Astrocyte (in vitro differentiated cells and primary cell): ENCODE results near the gene F5. TPM values are rescaled to one million over a fixed set of nuclear protein-coding genes. Genes with fewer than 3 reads are reported as not detected.

Source experiments
- DNase-seq: peaks from one replicate; pipeline ENCODE4 v3.0.0-alpha.2; 2010; ENCODE audit warnings: low read depth
- FAIRE-seq: peaks from 2 replicates; lab custom pipeline; 2011; peaks lifted over from hg19 to GRCh38; lab: Jason Lieb, UNC
- H2AFZ ChIP-seq: 2 replicates; pipeline ENCODE4 v1.6.0; 2012; ENCODE audit warnings: low read depth, low read length, inconsistent platforms
- H3K27ac ChIP-seq: 2 replicates; pipeline ENCODE4 v1.5.1; 2011; ENCODE audit warnings: low read depth, low read length, inconsistent platforms
- H3K27me3 ChIP-seq: 2 replicates; pipeline ENCODE4 v1.6.0; 2011; ENCODE audit warnings: low read length, inconsistent platforms; ENCODE audit not compliant: insufficient read depth
- H3K36me3 ChIP-seq: 2 replicates; pipeline ENCODE4 v1.5.1; 2011; ENCODE audit warnings: low read length, inconsistent platforms; ENCODE audit not compliant: insufficient read depth
- H3K4me1 ChIP-seq: 2 replicates; pipeline ENCODE4 v1.5.1; 2011; ENCODE audit warnings: low read length, inconsistent platforms; ENCODE audit not compliant: insufficient read depth
- H3K4me2 ChIP-seq: 2 replicates; pipeline ENCODE4 v1.6.0; 2012; ENCODE audit warnings: low read length, inconsistent platforms
- H3K4me3 ChIP-seq: 2 replicates; pipeline ENCODE4 v1.5.1; 2011; ENCODE audit warnings: low read depth, mild to moderate bottlenecking, low read length, inconsistent platforms; ENCODE audit not compliant: insufficient read depth
- H3K79me2 ChIP-seq: 2 replicates; pipeline ENCODE4 v1.6.0; 2012; ENCODE audit warnings: mild to moderate bottlenecking, low read length, inconsistent platforms; ENCODE audit not compliant: insufficient read depth
- H3K9ac ChIP-seq: 2 replicates; pipeline ENCODE4 v1.6.0; 2012; ENCODE audit warnings: mild to moderate bottlenecking, low read length, inconsistent platforms
- H3K9me3 ChIP-seq: 2 replicates; pipeline ENCODE4 v1.5.1; 2012; ENCODE audit warnings: low read depth, mild to moderate bottlenecking, low read length, inconsistent platforms; ENCODE audit not compliant: insufficient read depth
- H4K20me1 ChIP-seq: 2 replicates; pipeline ENCODE4 v1.6.0; 2012; ENCODE audit warnings: low read length, inconsistent platforms; ENCODE audit not compliant: insufficient read depth
- H3K27ac Mint-ChIP-seq: one replicate; pipeline ENCODE4 v1.8.0; 2021; ENCODE audit warnings: mild to moderate bottlenecking, mixed read lengths; ENCODE audit not compliant: unreplicated experiment
- H3K27me3 Mint-ChIP-seq: one replicate; pipeline ENCODE4 v1.8.0; 2021; ENCODE audit warnings: low read depth, mixed read lengths; ENCODE audit not compliant: unreplicated experiment
- H3K36me3 Mint-ChIP-seq: one replicate; pipeline ENCODE4 v1.8.0; 2021; ENCODE audit warnings: low read depth, mixed read lengths; ENCODE audit not compliant: unreplicated experiment
- H3K4me1 Mint-ChIP-seq: one replicate; pipeline ENCODE4 v1.8.0; 2021; ENCODE audit warnings: low read depth, mixed read lengths; ENCODE audit not compliant: unreplicated experiment
- H3K4me3 Mint-ChIP-seq: one replicate; pipeline ENCODE4 v1.8.0; 2021; ENCODE audit warnings: mild to moderate bottlenecking, moderate library complexity, mixed read lengths; ENCODE audit not compliant: unreplicated experiment
- H3K9me3 Mint-ChIP-seq: one replicate; pipeline ENCODE4 v1.8.0; 2021; ENCODE audit warnings: mild to moderate bottlenecking, mixed read lengths; ENCODE audit not compliant: unreplicated experiment
- CTCF ChIP-seq: IDR thresholded peaks from 2 replicates; pipeline ENCODE4 v1.5.1; 2011; ENCODE audit warnings: low read depth, mild to moderate bottlenecking, inconsistent platforms, low read length, moderate library complexity; ENCODE audit not compliant: insufficient read depth
- EZH2 ChIP-seq: IDR thresholded peaks from 2 replicates; pipeline ENCODE4 v1.6.1; 2012; ENCODE audit warnings: mild to moderate bottlenecking, low read length, inconsistent platforms; ENCODE audit not compliant: insufficient read depth
- total RNA-seq: library from RNA; stranded (reverse); gene quantifications from 2 replicates; pipeline ENCODE4 v1.2.1, GENCODE V29; 2021

Gene F5
- total RNA-seq, 1 donor from 2014 or later, result 0.18 TPM

DNA sequence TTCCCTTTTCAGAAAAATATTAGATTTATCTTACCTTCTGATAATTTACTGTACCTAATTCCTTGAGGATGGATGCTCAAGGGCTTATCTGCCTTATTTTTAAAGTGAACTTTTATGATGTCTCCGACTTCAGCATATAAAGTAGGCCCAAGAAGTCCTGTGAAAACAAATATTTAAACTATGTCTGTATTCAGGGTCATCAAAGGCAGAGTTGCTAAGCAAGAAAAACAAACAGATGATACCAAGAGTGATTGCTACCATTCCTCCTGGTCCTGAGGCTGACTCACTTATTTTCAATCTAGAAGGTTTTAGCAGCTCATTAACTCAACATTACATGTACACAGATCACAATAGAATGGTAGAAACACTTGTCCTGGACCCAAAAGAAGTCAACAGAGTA, 14.1 kb downstream of the F5 start:
- DNase-seq (peak; percentile 2), FAIRE-seq (no peak)
- Mint-ChIP-seq H3K9me3 (peaks cover 3% of the 10 kb centered on the region), H3K36me3 (no peaks in the 10 kb centered on the region), H3K4me3 (no peak overlapping the region), H3K27ac (no peak overlapping the region), H3K4me1 (peaks cover 3% of the 10 kb centered on the region), H3K27me3 (peaks cover 5% of the 10 kb centered on the region)
- H3K27me3 ChIP-seq, result peaks cover 5% of the 10 kb centered on the region
- H2AFZ ChIP-seq, result no peak overlapping the region
- H3K79me2 ChIP-seq, result no peaks in the 10 kb centered on the region
- no peaks in the 10 kb centered on the region for H3K4me1 ChIP-seq
- no peak overlapping the region for H3K27ac ChIP-seq
- no peaks in the 10 kb centered on the region for H3K36me3 ChIP-seq
- no peak overlapping the region for H3K4me2 ChIP-seq
- no peak overlapping the region for H3K4me3 ChIP-seq
- H4K20me1 ChIP-seq, result no peaks in the 10 kb centered on the region
- no peak overlapping the region for H3K9ac ChIP-seq
- TF ChIP-seq EZH2 (no peak), CTCF (no peak)
- no peaks in the 10 kb centered on the region for H3K9me3 ChIP-seq

- Histone ChIP-seq H3K79me2 (no peaks in the 10 kb centered on the region), H4K20me1 (no peaks in the 10 kb centered on the region), H3K4me1 (no peaks in the 10 kb centered on the region), H3K9ac (no peak overlapping the region), H3K27me3 (peaks cover 5% of the 10 kb centered on the region), H3K4me2 (no peak overlapping the region), H2AFZ (no peak overlapping the region), H3K27ac (no peak overlapping the region), H3K4me3 (no peak overlapping the region), H3K9me3 (no peaks in the 10 kb centered on the region), H3K36me3 (no peaks in the 10 kb centered on the region)
- no peak for DNase-seq
- no peak for FAIRE-seq
- no peak overlapping the region for H3K27ac Mint-ChIP-seq
- H3K36me3 Mint-ChIP-seq, result no peaks in the 10 kb centered on the region
- no peak overlapping the region for H3K4me3 Mint-ChIP-seq
- H3K4me1 Mint-ChIP-seq, result peaks cover 3% of the 10 kb centered on the region
- H3K27me3 Mint-ChIP-seq, result peaks cover 5% of the 10 kb centered on the region
- peaks cover 3% of the 10 kb centered on the region for H3K9me3 Mint-ChIP-seq
- TF ChIP-seq EZH2 (no peak), CTCF (no peak)
Observed at GRCh38 chr1:169571450-169571849, 14.8 kb downstream of the F5 start.

DNA sequence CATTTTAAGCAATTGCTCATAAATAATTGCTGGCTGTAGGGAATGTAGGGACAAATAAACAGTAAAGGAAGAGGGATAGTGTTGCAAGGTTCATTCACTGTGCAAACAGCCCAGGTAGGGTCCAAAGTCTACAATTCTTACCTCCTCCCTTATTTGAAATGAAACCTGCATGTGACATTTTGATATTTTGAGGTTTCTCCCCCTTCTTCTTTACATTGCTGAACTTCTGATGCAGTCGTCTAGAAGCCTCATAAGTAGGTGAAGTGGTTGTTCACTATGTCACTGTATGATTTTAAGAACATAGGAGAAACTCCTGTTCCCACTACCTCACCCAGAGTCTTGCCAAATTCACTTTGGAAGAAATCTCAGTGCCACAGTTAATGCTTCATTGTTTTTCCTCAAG, 16.1 kb downstream of the F5 start:
- no peaks in the 10 kb centered on the region for H3K79me2 ChIP-seq
- Mint-ChIP-seq H3K27me3 (peaks cover under 1% of the 10 kb centered on the region), H3K27ac (no peak overlapping the region), H3K4me1 (peaks cover 3% of the 10 kb centered on the region), H3K9me3 (no peaks in the 10 kb centered on the region), H3K4me3 (no peak overlapping the region), H3K36me3 (no peaks in the 10 kb centered on the region)
- no peaks in the 10 kb centered on the region for H3K4me1 ChIP-seq
- DNase-seq, result no peak
- H3K36me3 ChIP-seq, result no peaks in the 10 kb centered on the region
- H2AFZ ChIP-seq, result no peak overlapping the region
- FAIRE-seq, result no peak
- H3K9me3 ChIP-seq, result no peaks in the 10 kb centered on the region
- no peaks in the 10 kb centered on the region for H4K20me1 ChIP-seq
- no peak overlapping the region for H3K9ac ChIP-seq
- H3K27ac ChIP-seq, result no peak overlapping the region
- H3K27me3 ChIP-seq, result peaks cover 3% of the 10 kb centered on the region
- H3K4me2 ChIP-seq, result no peak overlapping the region
- no peak for TF ChIP-seq CTCF
- no peak for TF ChIP-seq EZH2
- H3K4me3 ChIP-seq, result no peak overlapping the region
